22Rv1 (cell line): ENCODE data around the gene KIAA0825.

ENCODE experiments used
- H3K27ac ChIP-seq: fragments of 450-650 bp; 2 replicates; pipeline ENCODE4 v1.5.1; 2017
- CTCF ChIP-seq: fragments of 450-650 bp; IDR thresholded peaks from 2 replicates; pipeline ENCODE4 v1.5.1; 2017; ENCODE audit warnings: mild to moderate bottlenecking
- ZFX ChIP-seq: fragments of 450-650 bp; IDR thresholded peaks from 2 replicates; pipeline ENCODE4 v1.6.1; 2017; ENCODE audit warnings: antibody characterized with exemption, borderline replicate concordance

The KIAA0825 gene

DNA sequence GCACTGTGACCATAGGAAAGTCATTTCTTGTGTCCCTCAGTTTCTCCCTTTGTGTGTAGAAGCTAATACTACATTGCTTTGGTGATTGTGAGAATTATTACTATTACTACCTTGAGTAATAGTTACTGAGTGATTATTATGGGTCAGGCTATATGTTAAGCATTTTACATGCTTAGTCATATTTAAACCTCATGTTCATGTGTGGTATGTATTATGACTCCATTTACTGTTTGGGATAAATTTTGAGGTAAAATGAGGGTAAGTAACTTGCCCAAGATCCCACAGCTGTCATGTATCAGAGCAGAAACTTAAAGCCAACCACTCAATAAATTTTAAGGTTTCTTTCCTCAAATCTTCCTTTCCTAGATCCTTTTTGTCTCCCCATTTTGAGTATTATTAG is 28.4 kb upstream of the KIAA0825 start:
- TF ChIP-seq CTCF: no peak
- no peak for TF ChIP-seq ZFX
- H3K27ac ChIP-seq: no peak overlapping the region

- TF ChIP-seq ZFX: no peak
- no peak for TF ChIP-seq CTCF
These were observed 26.6 kb upstream of the KIAA0825 start for GRCh38 chr5:94645053-94645452.

DNA sequence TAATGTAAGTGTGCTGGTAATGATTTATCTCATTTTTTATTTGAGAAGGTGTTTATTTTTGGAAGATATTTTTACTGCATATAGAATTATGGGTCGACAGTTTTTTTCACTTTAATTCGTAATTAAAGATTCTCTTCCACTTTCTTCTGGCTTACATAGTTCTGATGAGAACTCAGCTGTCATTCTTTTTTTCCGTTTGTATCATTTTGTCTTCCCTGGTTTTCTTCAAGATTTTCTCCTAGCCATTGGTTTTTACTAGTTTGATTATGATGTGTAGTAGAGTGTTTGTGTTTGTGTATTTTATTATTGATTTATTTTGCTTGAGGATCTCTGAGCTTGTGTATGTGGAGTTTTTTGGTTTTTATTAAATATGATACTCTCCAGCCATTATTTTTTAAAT is 21.8 kb upstream of the KIAA0825 start:
- no peak for TF ChIP-seq CTCF
- TF ChIP-seq ZFX: no peak
- no peak overlapping the region for H3K27ac ChIP-seq

More at GRCh38 chr5:94645053-94645452, 26.6 kb upstream of the KIAA0825 start:
- H3K27ac ChIP-seq: no peak overlapping the region

DNA sequence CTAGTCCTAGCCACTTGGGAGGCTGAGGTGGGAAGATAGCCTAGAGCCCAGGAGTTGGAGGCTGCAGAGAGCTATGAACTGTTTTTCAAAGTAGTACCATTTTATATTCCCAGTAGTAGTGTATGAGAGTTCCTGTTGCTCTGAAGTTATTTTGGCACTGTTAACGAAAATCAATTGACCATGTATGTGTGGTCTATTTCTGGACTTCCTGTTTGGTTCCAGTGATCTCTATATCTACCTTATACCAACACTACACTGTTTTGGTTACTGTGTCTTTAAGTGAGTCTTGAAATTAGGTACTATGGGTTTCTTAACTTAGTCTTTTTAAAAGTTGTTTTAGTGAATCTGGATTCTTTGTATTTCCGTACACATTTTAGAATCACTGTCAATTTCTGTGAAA is 13.6 kb upstream of the KIAA0825 start:
- no peak for TF ChIP-seq ZFX
- TF ChIP-seq CTCF: no peak
- no peak overlapping the region for H3K27ac ChIP-seq

DNA sequence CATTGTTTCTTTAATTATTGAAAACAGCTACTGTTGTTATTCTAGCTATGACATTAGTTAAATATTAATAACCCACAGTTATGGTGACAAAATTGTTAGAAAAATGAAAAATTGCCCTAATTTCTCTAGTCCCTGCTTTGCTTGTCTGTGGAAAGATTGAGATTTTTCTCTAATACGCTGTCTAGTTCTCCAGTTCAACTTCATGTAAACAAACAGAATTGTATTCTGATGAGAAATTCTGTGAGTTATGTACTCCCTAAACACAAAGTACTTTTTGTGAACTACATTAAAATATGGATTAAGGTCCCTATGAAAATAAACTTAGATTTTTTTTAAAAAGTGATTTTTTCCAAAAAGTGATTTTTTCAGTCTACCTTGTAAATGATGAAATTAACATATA is 8.8 kb upstream of the KIAA0825 start:
- no peak overlapping the region for H3K27ac ChIP-seq

DNA sequence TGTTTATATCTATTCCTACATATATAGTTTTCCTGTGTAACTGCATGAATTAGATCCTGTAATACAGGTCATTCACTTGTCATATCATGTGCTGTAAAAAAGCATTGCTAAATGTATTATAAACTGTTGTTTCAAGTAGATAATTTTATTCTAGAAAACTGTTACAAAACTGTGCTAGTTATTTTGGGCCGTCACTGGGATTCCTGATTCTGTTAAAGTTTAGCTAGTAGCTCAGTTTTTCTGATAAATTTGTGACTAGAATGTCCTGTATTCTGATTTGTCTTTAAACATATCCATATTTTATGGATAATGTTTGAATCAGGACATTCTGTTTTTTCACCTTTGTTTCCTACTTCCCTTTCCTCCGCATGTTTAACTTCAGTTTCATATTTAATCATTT is 5.5 kb upstream of the KIAA0825 start:
- no peak overlapping the region for H3K27ac ChIP-seq
- no peak for TF ChIP-seq ZFX
- TF ChIP-seq CTCF: no peak

More for the DNA sequence above, 8.8 kb upstream of the KIAA0825 start:
- TF ChIP-seq CTCF (no peak), ZFX (no peak)

GRCh38 chr5:94623011-94623410 is 4.6 kb upstream of the KIAA0825 start:
- TF ChIP-seq ZFX: no peak
- TF ChIP-seq CTCF: no peak
- no peak overlapping the region for H3K27ac ChIP-seq
